GM23248 (cell line): ENCODE results near the gene SH3D19. TPM values are rescaled to one million over a fixed set of nuclear protein-coding genes. Genes with fewer than 3 reads are reported as not detected.
"Not testable (repeated sequence)": the region's sequence is repeated elsewhere in the genome, so short reads cannot be mapped to it uniquely, and the experiment has no call there.

Experiments
- DNase-seq: peaks from one replicate; pipeline ENCODE4 v3.0.0-alpha.2; 2015
- H2AFZ ChIP-seq: fragments of 200-600 bp; sonication (generic); 2 replicates; pipeline ENCODE4 v1.6.1; 2016; ENCODE audit warnings: antibody characterized with exemption
- H3F3A ChIP-seq: fragments of 200-600 bp; sonication (generic); 2 replicates; pipeline ENCODE4 v1.6.1; 2016; ENCODE audit warnings: mild to moderate bottlenecking, antibody characterized with exemption, mixed run types; ENCODE audit not compliant: insufficient read depth
- H3K27ac ChIP-seq: fragments of 200-600 bp; sonication (generic); 2 replicates; pipeline ENCODE4 v1.5.1; 2016; ENCODE audit warnings: mild to moderate bottlenecking
- H3K27me3 ChIP-seq: fragments of 200-600 bp; sonication (generic); replicated peaks from 2 replicates; pipeline ENCODE4 v1.6.1; 2016; ENCODE audit warnings: mild to moderate bottlenecking; ENCODE audit not compliant: insufficient read depth
- H3K36me3 ChIP-seq: fragments of 200-600 bp; sonication (generic); 2 replicates; pipeline ENCODE4 v1.6.1; 2016; ENCODE audit warnings: low read depth, mild to moderate bottlenecking
- H3K4me1 ChIP-seq: fragments of 200-600 bp; sonication (generic); 2 replicates; pipeline ENCODE4 v1.6.1; 2016; ENCODE audit warnings: mild to moderate bottlenecking; ENCODE audit not compliant: insufficient read depth
- H3K4me2 ChIP-seq: fragments of 200-600 bp; sonication (generic); one replicate; pipeline ENCODE4 v1.6.1; 2016; ENCODE audit warnings: mild to moderate bottlenecking; ENCODE audit not compliant: unreplicated experiment
- H3K4me3 ChIP-seq: fragments of 200-600 bp; sonication (generic); 2 replicates; pipeline ENCODE4 v1.5.1; 2016; ENCODE audit warnings: mild to moderate bottlenecking
- H3K79me2 ChIP-seq: fragments of 200-600 bp; sonication (generic); 2 replicates; pipeline ENCODE4 v1.6.1; 2016; ENCODE audit warnings: mild to moderate bottlenecking; ENCODE audit not compliant: insufficient read depth
- H3K9ac ChIP-seq: fragments of 200-600 bp; sonication (generic); 2 replicates; pipeline ENCODE4 v1.6.1; 2016; ENCODE audit warnings: mild to moderate bottlenecking
- H3K9me2 ChIP-seq: fragments of 200-600 bp; sonication (generic); 2 replicates; pipeline ENCODE4 v1.6.1; 2016; ENCODE audit warnings: mixed run types, mild to moderate bottlenecking, moderate library complexity; ENCODE audit not compliant: insufficient read depth
- H3K9me3 ChIP-seq: fragments of 200-600 bp; sonication (generic); one replicate; pipeline ENCODE4 v1.6.1; 2017; ENCODE audit warnings: low read depth
- H4K20me1 ChIP-seq: fragments of 200-600 bp; sonication (generic); 2 replicates; pipeline ENCODE4 v1.6.0; 2016; ENCODE audit not compliant: insufficient read depth
- EZH2 ChIP-seq: fragments of 200-600 bp; sonication (generic); IDR thresholded peaks from 2 replicates; pipeline ENCODE4 v1.6.1; 2018; ENCODE audit warnings: antibody characterized with exemption, mild to moderate bottlenecking; ENCODE audit not compliant: insufficient read depth, poor library complexity, severe bottlenecking
- EZH2phosphoT487 ChIP-seq: fragments of 200-600 bp; sonication (generic); IDR thresholded peaks from 2 replicates; pipeline ENCODE4 v1.6.1; 2018; ENCODE audit warnings: antibody characterized with exemption, moderate library complexity, mild to moderate bottlenecking, low read depth; ENCODE audit not compliant: insufficient read depth
- WGBS, 2 experiments: methylation state at CpG; one replicate each; pipeline ENCODE4 v1.1.6; 2015 to 2017; ENCODE audit warnings: low lambda C conversion rate in 2 of 2, low coverage in 1 of 2; ENCODE audit errors: missing lambda C conversion rate in 2 of 2; 5-methylcytosine and 5-hydroxymethylcytosine counted together
- in situ Hi-C: fragments of 300-500 bp; cut with MboI; formaldehyde crosslinking; loops from 2 replicates; pipeline ENCODE4 v1.15.0; 2020
- polyA plus RNA-seq: library from polyadenylated mRNA; unstranded; fragments of >200 nt; fragmentation: Nextera tagmentation; extraction: Ambion mirVana; gene quantifications from 2 replicates; pipeline ENCODE4 v1.2.1, GENCODE V29; 2016
- total RNA-seq: library from RNA; depleted of rRNA; stranded (reverse); fragments of >200 nt; shearing (Covaris generic); gene quantifications from 2 replicates; pipeline ENCODE4 v1.2.3, GENCODE V29; 2014

Gene SH3D19
- total and polyA plus RNA-seq, 2 experiments from 2014 or later: 29.1 to 47.8 TPM

- no peaks in the 10 kb centered on the region for H3K9me2 ChIP-seq
- no peak overlapping the region for H3K9ac ChIP-seq
- no peaks in the 10 kb centered on the region for H3K9me3 ChIP-seq
- H3K27me3 ChIP-seq: no peaks in the 10 kb centered on the region
- no peaks in the 10 kb centered on the region for H3K79me2 ChIP-seq
- no peak overlapping the region for H2AFZ ChIP-seq
- H4K20me1 ChIP-seq: no peaks in the 10 kb centered on the region
- in situ Hi-C loops: no loop called here
- no peak overlapping the region for H3K4me3 ChIP-seq
- 88 to 100% methylated on average over 1 of the region's 1 CpG for WGBS, 2 experiments
- no peak for DNase-seq
- no peak for TF ChIP-seq EZH2
- TF ChIP-seq EZH2phosphoT487: no peak
- no peak overlapping the region for H3K27ac ChIP-seq
- H3K36me3 ChIP-seq: peaks cover 40% of the 10 kb centered on the region; the same call in 1 of the 2 replicates
- H3K4me1 ChIP-seq: no peaks in the 10 kb centered on the region
- H3K4me2 ChIP-seq: no peak overlapping the region
- H3F3A ChIP-seq: no peaks in the 10 kb centered on the region
These were observed 182.6 kb downstream of the SH3D19 start for GRCh38 chr4:151142758-151143157.

GRCh38 chr4:151139814-151140213 is 185.6 kb downstream of the SH3D19 start:
- no peak for TF ChIP-seq EZH2
- no peak for TF ChIP-seq EZH2phosphoT487
- Histone ChIP-seq H3K9me2 (no peaks in the 10 kb centered on the region), H3K27me3 (no peaks in the 10 kb centered on the region), H3F3A (no peaks in the 10 kb centered on the region), H3K27ac (no peak overlapping the region), H3K36me3 (peaks cover 50% of the 10 kb centered on the region), H3K79me2 (no peaks in the 10 kb centered on the region), H3K9ac (no peak overlapping the region), H3K4me3 (no peak overlapping the region), H2AFZ (no peak overlapping the region), H3K4me1 (no peaks in the 10 kb centered on the region), H3K4me2 (no peak overlapping the region), H3K9me3 (no peaks in the 10 kb centered on the region), H4K20me1 (no peaks in the 10 kb centered on the region)
- in situ Hi-C loops: no loop called here
- no peak for DNase-seq
- 100% methylated on average over 1 of the region's 1 CpG for WGBS, 2 experiments

GRCh38 chr4:151136048-151136447 is 189.4 kb downstream of the SH3D19 start:
- H3K9me3 ChIP-seq, H3K9ac ChIP-seq, H2AFZ ChIP-seq, H4K20me1 ChIP-seq, H3K27ac ChIP-seq, H3K79me2 ChIP-seq, H3F3A ChIP-seq, H3K4me3 ChIP-seq, H3K27me3 ChIP-seq, in situ Hi-C loops, DNase-seq, H3K9me2 ChIP-seq, H3K4me1 ChIP-seq, H3K4me2 ChIP-seq: not testable (repeated sequence)
- peaks cover 43% of the 10 kb centered on the region for H3K36me3 ChIP-seq
- 91 to 98% methylated on average over 3 of the region's 3 CpGs for WGBS, 2 experiments

GRCh38 chr4:151133311-151133710 is 192.1 kb downstream of the SH3D19 start:
- 91 to 93% methylated on average over 5 of the region's 5 CpGs for WGBS, 2 experiments
- Histone ChIP-seq H3K9ac (no peak overlapping the region), H3K9me3 (no peaks in the 10 kb centered on the region), H3K9me2 (no peaks in the 10 kb centered on the region), H3F3A (no peaks in the 10 kb centered on the region), H3K4me1 (0 out of 2 replicates have a peak, but pooled peaks cover 7% of the 10 kb centered on the region), H3K27me3 (no peaks in the 10 kb centered on the region), H3K36me3 (peaks cover 32% of the 10 kb centered on the region), H3K4me2 (no peak overlapping the region), H3K79me2 (no peaks in the 10 kb centered on the region), H3K27ac (no peak overlapping the region), H2AFZ (no peak overlapping the region), H4K20me1 (no peaks in the 10 kb centered on the region), H3K4me3 (no peak overlapping the region)
- TF ChIP-seq EZH2phosphoT487: no peak
- no peak for TF ChIP-seq EZH2
- no peak for DNase-seq
- in situ Hi-C loops: no loop called here

- no peaks in the 10 kb centered on the region for H3K79me2 ChIP-seq
- WGBS, 2 experiments: 91 to 96% methylated on average over 1 of the region's 1 CpG
- H4K20me1 ChIP-seq: no peaks in the 10 kb centered on the region
- TF ChIP-seq EZH2 (no peak), EZH2phosphoT487 (no peak)
- in situ Hi-C loops: no loop called here
- H3K9me3 ChIP-seq: no peaks in the 10 kb centered on the region
- 0 out of 2 replicates have a peak, but pooled peaks cover 7% of the 10 kb centered on the region for H3K4me1 ChIP-seq
- no peak overlapping the region for H3K4me2 ChIP-seq
- no peaks in the 10 kb centered on the region for H3K27me3 ChIP-seq
- H3K9me2 ChIP-seq: no peaks in the 10 kb centered on the region
- H3K36me3 ChIP-seq: peaks cover 41% of the 10 kb centered on the region
- H3F3A ChIP-seq: no peaks in the 10 kb centered on the region
- no peak overlapping the region for H2AFZ ChIP-seq
- no peak overlapping the region for H3K4me3 ChIP-seq
- no peak overlapping the region for H3K27ac ChIP-seq
- no peak overlapping the region for H3K9ac ChIP-seq
- DNase-seq: peak; percentile 29
These were observed 195.6 kb downstream of the SH3D19 start for GRCh38 chr4:151129796-151130195.
